Measurements from ENCODE around the gene LZTS3. TPM values are rescaled to one million over a fixed set of nuclear protein-coding genes. Genes with fewer than 3 reads are reported as not detected.

LZTS3 gene
- total and polyA plus RNA-seq, 2 of the 13 experiments (the other 11 are each of a cell fraction or from before 2014, with no cell fraction given), result 10.1 to 31.3 TPM

GRCh38 chr20:3171391-3172125 lies 1.8 kb downstream of the LZTS3 start (continued):
- no peak for TF ChIP-seq THYN1 (CRISPR knock-in tag; IDR thresholded peaks at IDR 0.05; ENCODE audit: borderline replicate concordance, low read depth)
- no peak for TF ChIP-seq SIN3A (IDR thresholded peaks at IDR 0.05; ENCODE audit: borderline replicate concordance, low read depth, low read length)
- no peak for TF ChIP-seq ZNF773 (CRISPR knock-in tag; IDR thresholded peaks at IDR 0.05; ENCODE audit: borderline replicate concordance)
- TF ChIP-seq ZIK1 (CRISPR knock-in tag; IDR thresholded peaks at IDR 0.05; ENCODE audit: borderline replicate concordance, low read depth), result 0 out of 2 replicates have a peak, but pooled peaks have one; percentile 61
- no peak; the same call in none of the 2 replicates for TF ChIP-seq ZNF501 (CRISPR knock-in tag; IDR thresholded peaks at IDR 0.05)
- TF ChIP-seq KMT2A (CRISPR knock-in tag; IDR thresholded peaks at IDR 0.05), result peak; percentile 28; the same call in 1 of the 2 replicates
- TF ChIP-seq ESRRA (CRISPR knock-in tag; IDR thresholded peaks at IDR 0.05; ENCODE audit: low read depth), result no peak
- no peak for TF ChIP-seq NR2F6 (IDR thresholded peaks at IDR 0.05)
- peak; percentile 46; the same call in 1 of the 2 replicates for TF ChIP-seq NR2F6 (CRISPR knock-in tag; IDR thresholded peaks at IDR 0.05)
- TF ChIP-seq ZMYM3 (CRISPR knock-in tag; IDR thresholded peaks at IDR 0.05), result peak; percentile 79
- TF ChIP-seq JUN (CRISPR knock-in tag; IDR thresholded peaks at IDR 0.05), result no peak
- TF ChIP-seq RFXAP (CRISPR knock-in tag; IDR thresholded peaks at IDR 0.05; ENCODE audit: borderline replicate concordance), result no peak
- TF ChIP-seq ZNF782 (CRISPR knock-in tag; IDR thresholded peaks at IDR 0.05; ENCODE audit: borderline replicate concordance), result 0 out of 2 replicates have a peak, but pooled peaks have one; percentile 38
- TF ChIP-seq AGO2 (optimal IDR thresholded peaks at IDR 0.05; ENCODE audit: low read depth, low read length), result no peak
- no peak for TF ChIP-seq SKIL (CRISPR knock-in tag; IDR thresholded peaks at IDR 0.05; ENCODE audit: borderline replicate concordance)
- TF ChIP-seq HNRNPH1 (optimal IDR thresholded peaks at IDR 0.05; ENCODE audit: low read depth, low read length), result no peak
- TF ChIP-seq, protein P1, sequence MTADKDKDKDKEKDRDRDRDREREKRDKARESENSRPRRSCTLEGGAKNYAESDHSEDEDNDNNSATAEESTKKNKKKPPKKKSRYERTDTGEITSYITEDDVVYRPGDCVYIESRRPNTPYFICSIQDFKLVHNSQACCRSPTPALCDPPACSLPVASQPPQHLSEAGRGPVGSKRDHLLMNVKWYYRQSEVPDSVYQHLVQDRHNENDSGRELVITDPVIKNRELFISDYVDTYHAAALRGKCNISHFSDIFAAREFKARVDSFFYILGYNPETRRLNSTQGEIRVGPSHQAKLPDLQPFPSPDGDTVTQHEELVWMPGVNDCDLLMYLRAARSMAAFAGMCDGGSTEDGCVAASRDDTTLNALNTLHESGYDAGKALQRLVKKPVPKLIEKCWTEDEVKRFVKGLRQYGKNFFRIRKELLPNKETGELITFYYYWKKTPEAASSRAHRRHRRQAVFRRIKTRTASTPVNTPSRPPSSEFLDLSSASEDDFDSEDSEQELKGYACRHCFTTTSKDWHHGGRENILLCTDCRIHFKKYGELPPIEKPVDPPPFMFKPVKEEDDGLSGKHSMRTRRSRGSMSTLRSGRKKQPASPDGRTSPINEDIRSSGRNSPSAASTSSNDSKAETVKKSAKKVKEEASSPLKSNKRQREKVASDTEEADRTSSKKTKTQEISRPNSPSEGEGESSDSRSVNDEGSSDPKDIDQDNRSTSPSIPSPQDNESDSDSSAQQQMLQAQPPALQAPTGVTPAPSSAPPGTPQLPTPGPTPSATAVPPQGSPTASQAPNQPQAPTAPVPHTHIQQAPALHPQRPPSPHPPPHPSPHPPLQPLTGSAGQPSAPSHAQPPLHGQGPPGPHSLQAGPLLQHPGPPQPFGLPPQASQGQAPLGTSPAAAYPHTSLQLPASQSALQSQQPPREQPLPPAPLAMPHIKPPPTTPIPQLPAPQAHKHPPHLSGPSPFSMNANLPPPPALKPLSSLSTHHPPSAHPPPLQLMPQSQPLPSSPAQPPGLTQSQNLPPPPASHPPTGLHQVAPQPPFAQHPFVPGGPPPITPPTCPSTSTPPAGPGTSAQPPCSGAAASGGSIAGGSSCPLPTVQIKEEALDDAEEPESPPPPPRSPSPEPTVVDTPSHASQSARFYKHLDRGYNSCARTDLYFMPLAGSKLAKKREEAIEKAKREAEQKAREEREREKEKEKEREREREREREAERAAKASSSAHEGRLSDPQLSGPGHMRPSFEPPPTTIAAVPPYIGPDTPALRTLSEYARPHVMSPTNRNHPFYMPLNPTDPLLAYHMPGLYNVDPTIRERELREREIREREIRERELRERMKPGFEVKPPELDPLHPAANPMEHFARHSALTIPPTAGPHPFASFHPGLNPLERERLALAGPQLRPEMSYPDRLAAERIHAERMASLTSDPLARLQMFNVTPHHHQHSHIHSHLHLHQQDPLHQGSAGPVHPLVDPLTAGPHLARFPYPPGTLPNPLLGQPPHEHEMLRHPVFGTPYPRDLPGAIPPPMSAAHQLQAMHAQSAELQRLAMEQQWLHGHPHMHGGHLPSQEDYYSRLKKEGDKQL (CRISPR knock-in tag; IDR thresholded peaks at IDR 0.05; ENCODE audit: low read depth), result no peak
- no peak for TF ChIP-seq TRIM24 (CRISPR knock-in tag; IDR thresholded peaks at IDR 0.05)
- TF ChIP-seq NFE2 (CRISPR knock-in tag; IDR thresholded peaks at IDR 0.05), result no peak
- no peak for TF ChIP-seq PCBP1 (IDR thresholded peaks at IDR 0.05; ENCODE audit: borderline replicate concordance, low read depth, low read length)
